ENCODE data around the gene ARHGAP20.

The ARHGAP20 gene

DNA sequence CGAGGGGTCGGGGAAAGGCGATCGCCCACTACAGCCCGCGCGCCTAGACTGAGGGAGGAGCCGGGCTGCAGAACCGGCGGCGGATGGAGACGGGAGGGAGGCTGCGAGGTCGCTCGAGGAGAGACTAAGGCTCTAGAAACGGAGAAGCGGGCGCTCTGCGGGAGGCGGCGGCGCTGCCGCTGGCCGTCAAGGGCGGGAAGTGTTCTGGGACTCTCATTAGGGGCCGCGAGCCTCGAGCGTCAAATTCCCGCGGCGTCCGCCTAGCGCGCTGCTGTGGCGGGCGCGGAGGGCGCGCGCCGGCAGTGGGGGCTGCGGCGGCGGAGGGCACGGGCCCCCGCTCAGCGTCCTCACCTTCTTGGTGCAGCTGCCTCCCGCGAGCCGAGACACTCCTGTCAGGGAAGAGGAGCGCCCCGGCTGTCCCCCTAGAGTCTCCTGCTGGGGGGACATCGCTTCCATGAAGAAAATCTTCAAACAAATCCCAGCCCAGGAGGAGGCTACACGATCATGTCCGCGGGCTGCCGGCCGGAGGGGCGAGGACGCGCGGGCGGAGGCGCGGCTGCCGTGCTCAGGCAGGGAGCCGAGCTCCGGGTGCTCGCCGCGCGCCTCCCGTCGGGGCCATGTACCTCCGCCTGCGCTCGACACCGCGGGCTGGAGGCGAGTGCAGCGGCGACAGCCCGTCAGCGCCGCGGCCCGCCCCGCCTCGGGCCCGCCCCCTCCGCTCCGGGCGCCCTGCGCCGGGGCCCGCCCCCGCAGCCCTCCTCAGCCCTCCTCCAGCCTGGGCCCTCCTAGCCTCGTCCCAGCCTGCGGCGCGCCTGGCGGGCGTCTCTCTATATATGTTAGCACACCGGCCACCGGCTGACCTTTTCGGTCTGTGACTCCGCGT lies at the start of gene ARHGAP20:
Gene ARHGAP20, minus strand, starts transcription at position 662 of the 883 bp plus-strand sequence. Its CDS starts 206 bp downstream, at position 456.
- DNase-seq = peak; percentile 62

DNA sequence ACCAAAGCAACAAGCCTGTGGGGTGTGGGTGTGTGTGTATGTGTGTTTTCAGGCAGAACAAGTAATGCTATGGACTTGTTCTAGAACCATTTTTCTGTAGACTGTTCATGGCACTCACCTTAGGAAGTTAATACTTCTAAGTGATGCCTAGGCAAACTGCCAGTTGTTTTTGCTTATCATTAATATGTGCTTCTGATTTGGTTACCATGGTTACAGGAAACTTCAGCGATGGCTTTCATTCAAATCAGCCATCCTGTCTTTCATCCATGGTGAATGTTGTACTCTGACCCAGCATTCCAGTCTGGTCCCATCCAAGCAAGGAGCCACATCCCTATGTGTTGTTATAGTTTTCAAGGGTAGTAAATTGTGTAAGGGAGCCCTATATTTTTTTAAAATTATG lies 49.8 kb upstream of the ARHGAP20 start:
- no peak for DNase-seq

DNA sequence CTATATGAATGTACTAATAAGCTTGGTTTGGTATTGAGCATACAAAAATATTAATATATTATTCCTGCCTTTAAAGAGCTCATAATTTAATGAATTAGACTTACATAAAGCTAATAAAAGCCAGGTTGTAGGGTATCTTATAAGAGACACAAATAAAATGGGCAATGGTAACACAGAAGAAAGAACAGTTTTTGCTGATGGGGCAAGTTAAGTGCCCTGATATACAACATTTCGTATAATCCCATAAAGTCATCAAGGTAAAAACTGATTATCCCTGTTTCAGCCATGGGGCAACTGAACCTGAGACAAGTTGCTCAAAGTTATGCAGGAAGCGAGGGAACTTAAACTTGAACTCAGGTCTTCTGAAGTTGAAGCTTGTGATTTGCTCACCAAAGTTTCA lies 48.9 kb upstream of the ARHGAP20 start:
- no peak for DNase-seq

- DNase-seq = no peak
Observed at GRCh38 chr11:110759972-110760381, 47.7 kb upstream of the ARHGAP20 start.

DNA sequence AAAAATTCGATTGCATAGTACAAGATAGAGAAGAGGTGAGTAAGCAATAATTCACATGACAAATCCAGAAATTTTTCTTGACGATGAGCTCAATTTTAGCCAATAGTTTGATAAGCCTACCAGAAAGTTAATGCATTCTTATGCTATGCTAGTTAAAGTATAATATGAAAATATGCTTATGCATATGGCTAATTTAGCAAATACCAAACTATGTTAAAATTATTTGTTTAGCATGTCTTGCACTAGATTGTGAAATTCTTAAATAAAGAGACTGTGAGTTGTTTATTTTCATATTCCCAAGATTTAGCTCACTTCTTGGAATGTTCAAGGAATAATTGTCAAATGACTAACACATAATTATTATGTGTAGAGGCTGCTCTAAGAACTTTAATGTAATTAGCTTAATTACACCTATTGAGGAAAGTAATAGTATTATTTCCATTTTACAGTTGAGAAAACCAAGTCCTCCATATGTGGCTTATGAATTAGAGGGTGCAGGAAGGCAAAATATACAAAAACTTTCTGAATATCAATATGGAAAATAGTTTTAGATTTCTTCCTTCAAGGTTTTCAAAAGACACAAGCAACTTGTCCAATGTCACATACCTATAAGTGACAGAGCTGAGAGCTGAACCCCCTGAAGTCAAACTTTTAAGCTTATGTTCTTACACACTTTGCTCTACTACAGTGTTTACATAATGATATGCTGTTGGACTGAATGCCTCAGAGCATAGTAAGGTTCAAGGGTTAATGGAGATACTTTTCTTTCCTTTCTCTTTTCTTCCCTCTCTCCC lies 45.9 kb upstream of the ARHGAP20 start:
- DNase-seq = no peak

DNA sequence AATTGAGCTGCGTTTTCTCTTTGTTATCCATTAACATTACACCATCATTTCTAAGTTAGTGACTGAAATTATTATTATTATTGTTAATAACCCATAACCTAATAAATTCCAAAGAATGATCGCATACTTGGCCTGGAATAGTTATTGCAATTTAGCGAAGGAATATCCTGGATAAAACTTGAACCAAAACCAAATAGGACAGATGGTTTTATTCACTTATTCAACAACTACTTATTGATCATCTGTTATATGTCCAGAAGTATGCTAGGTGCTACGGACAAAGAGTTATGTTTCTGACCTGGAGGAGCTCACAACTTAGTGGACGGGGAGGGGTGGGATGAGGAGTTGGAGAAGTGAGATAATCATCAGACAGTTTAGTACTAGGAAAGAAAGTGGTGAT lies 44.8 kb upstream of the ARHGAP20 start:
- DNase-seq = no peak

DNA sequence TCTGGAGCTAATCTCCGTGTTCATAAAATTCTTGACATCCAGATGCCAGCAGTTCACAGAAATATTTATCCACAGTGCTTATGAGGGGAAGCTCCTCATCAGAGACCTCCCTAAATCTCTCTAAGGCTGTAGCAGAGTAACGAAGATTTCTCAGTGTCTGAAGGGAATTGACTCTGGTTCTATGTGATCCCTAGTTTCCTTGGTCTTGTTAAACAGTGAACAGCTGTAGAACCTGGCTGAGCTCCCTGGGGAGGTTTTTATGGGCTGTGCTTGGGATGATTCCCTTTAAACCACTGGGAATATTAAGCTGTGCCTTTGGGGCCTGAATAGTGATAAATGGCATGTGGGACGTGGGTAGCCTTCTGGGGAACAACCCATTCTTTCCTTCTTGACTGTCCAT lies 43.7 kb upstream of the ARHGAP20 start:
- DNase-seq = no peak

- DNase-seq = no peak
Observed at GRCh38 chr11:110752890-110753289, 40.7 kb upstream of the ARHGAP20 start.

DNA sequence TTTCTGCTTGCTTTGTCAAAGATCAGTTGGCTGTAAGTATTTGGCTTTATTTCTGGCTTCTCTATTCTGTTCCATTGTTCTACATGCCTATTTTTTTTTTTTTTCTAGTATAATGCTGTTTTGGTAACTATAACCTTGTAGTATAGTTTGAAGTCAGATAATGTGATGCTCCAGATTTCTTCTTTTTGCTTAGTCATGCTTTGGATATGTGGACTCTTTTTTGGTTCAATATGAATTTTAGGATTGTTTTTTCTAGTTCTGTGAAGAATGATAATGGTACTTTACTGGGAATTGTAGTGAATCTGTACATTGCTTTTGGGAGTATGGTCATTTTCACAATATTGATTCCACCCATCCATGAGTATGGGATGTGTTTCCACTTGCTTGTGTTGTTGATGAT lies 37.9 kb upstream of the ARHGAP20 start:
- DNase-seq = no peak

- DNase-seq = no peak
Observed at GRCh38 chr11:110747531-110747930, 35.3 kb upstream of the ARHGAP20 start.

DNA sequence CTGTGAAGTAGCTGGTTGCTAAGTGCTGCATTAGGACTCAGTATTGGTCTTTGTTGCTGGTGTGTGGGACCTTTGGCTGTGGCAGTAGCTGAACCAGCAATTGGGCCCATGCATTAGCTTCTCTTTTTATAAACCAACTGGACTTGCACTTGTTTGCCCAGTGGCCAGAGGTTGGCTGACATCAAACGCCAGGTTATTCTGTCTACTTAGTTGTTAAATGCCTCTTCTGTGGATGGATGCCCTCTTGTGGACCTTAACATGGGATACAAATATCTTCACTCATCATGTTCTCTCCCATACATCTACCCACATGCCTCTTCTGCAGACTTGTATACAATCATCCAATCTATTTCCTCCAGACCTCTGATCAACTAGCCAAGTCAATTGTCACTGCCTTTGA lies 26.4 kb upstream of the ARHGAP20 start:
- no peak for DNase-seq

GRCh38 chr11:110737593-110737992 lies 25.4 kb upstream of the ARHGAP20 start:
- no peak for DNase-seq

GRCh38 chr11:110736171-110736553 lies 23.9 kb upstream of the ARHGAP20 start:
- no peak for DNase-seq

DNA sequence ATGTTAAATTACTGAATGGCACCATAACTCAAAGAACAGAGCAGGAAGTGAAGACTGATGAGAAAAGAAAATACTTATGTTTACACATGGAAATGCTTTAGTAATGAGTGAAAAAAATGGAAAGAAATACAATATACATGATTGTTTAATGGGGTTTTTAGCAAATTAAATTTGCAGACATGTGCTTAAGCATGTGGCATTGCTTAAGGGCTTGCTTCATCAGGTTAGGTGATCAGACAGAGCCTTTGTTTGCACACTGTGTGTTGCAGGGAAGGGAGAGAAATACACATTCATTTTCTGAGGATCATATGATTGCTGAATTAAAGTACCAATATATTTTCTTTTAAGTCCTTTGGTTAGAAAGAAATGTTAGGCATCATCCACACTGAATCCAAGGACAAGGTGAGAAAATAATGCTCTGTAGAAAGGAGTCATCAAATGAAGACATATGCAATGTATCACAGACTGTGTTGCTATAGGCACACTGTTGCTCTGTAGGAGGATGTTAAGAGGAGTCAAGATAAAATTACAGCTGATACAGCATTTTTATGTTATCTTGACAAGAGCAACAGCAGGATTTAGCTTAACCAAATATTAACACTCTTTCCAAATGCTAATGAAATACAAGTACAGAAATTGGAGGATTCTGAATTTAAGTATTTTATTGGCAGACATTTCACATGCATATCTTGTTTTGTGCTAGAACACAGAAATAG lies 23.4 kb upstream of the ARHGAP20 start:
- DNase-seq = no peak

GRCh38 chr11:110734790-110735189 lies 22.6 kb upstream of the ARHGAP20 start:
- no peak for DNase-seq

GRCh38 chr11:110730773-110731172 lies 18.5 kb upstream of the ARHGAP20 start:
- DNase-seq = no peak

- no peak for DNase-seq
Observed at GRCh38 chr11:110728883-110729282, 16.6 kb upstream of the ARHGAP20 start.

GRCh38 chr11:110728476-110728875 lies 16.2 kb upstream of the ARHGAP20 start:
- no peak for DNase-seq

- DNase-seq = no peak
Observed at GRCh38 chr11:110724358-110724757, 12.1 kb upstream of the ARHGAP20 start.

- DNase-seq = no peak
Observed at GRCh38 chr11:110720431-110721275, 8.4 kb upstream of the ARHGAP20 start.

GRCh38 chr11:110716361-110716760 lies 4.1 kb upstream of the ARHGAP20 start:
- no peak for DNase-seq

DNA sequence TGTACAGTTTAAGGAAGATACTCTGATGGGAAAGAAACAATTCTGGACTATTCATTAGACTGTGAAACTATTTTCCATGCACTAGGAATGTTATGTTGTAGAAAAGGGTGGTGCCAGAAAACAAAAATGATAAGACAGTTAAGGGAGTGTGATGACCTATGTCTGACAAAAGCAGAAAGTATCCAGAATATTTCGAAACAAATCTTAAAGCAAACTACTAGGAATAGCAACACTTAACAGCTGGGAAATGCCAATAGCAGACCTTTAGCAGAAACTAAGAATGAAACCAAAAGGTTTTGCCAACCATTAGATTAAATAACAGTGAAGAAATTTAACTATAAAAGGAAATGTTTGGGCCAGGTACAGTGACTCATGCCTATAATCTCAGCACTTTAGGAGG lies 3.3 kb upstream of the ARHGAP20 start:
- no peak for DNase-seq

GRCh38 chr11:110713449-110713776 lies 1.2 kb upstream of the ARHGAP20 start:
- DNase-seq = no peak
